K562 (cell line): ENCODE results near the gene FGF21. TPM values are rescaled to one million over a fixed set of nuclear protein-coding genes. Genes with fewer than 3 reads are reported as not detected.

Experiments
- CREM ChIP-seq: IDR thresholded peaks from 2 replicates; pipeline ENCODE4 v1.6.1; 2014; ENCODE audit warnings: antibody characterized with exemption, low read depth
- EWSR1 ChIP-seq: fragments of 450-650 bp; IDR thresholded peaks from 2 replicates; pipeline ENCODE4 v1.6.1; 2018; ENCODE audit warnings: borderline replicate concordance, mild to moderate bottlenecking, low read depth, moderate library complexity; ENCODE audit not compliant: partially characterized antibody
- IRF2 ChIP-seq: sonication (generic); formaldehyde crosslinking; IDR thresholded peaks from 2 replicates; pipeline ENCODE4 v1.8.1; 2022; ENCODE audit warnings: mild to moderate bottlenecking, missing genetic modification reagents
- KDM1A ChIP-seq, 2 experiments: fragments of 450-650 bp; IDR thresholded peaks; 2 replicates each; pipeline ENCODE4 v1.6.1; 2016; ENCODE audit warnings: mild to moderate bottlenecking in 2 of 2
- KLF13 ChIP-seq: fragments of 450-650 bp; IDR thresholded peaks from 2 replicates; pipeline ENCODE4 v1.6.1; 2016; ENCODE audit warnings: missing genetic modification characterization, low read depth, mild to moderate bottlenecking, missing compliant biosample characterization, moderate library complexity, borderline replicate concordance
- MAZ ChIP-seq, 2 experiments: fragments of 450-650 bp in 1 of 2; sonication (generic) in 1 of 2; formaldehyde crosslinking; IDR thresholded peaks in 1 of 2; conservative IDR thresholded peaks in 1 of 2; 2 replicates each; pipeline versions ENCODE4 v1.4.0 to v1.5.0; 2020; ENCODE audit warnings: mild to moderate bottlenecking in 1 of 2, missing genetic modification reagents in 1 of 2
- PHF8 ChIP-seq: fragments of 200-600 bp; sonication (generic); IDR thresholded peaks from 2 replicates; pipeline ENCODE4 v1.6.1; 2012; ENCODE audit warnings: mixed run types, mild to moderate bottlenecking, inconsistent platforms, low read length, moderate library complexity, borderline replicate concordance
- TCFL5 ChIP-seq: fragments of 250-450 bp; sonication (Bioruptor Pico); conservative IDR thresholded peaks from 2 replicates; pipeline ENCODE4 v1.6.1; 2021; ENCODE audit warnings: mild to moderate bottlenecking, moderate library complexity, matching md5 sums
- THRA ChIP-seq: fragments of 450-650 bp; IDR thresholded peaks from 2 replicates; pipeline ENCODE4 v1.6.1; 2017; ENCODE audit warnings: mild to moderate bottlenecking, moderate library complexity
- TRIM24 ChIP-seq, 2 experiments: fragments of 450-650 bp; IDR thresholded peaks; 2 replicates each; pipeline ENCODE4 v1.6.1; 2016
- ZBTB17 ChIP-seq: fragments of 450-650 bp; formaldehyde crosslinking; IDR thresholded peaks from 2 replicates; pipeline ENCODE4 v1.4.0; 2020; ENCODE audit warnings: mild to moderate bottlenecking
- ZBTB7A ChIP-seq: IDR thresholded peaks from 2 replicates; pipeline ENCODE4 v1.6.1; 2011; ENCODE audit warnings: low read depth, mild to moderate bottlenecking, low read length, moderate library complexity, borderline replicate concordance; ENCODE audit not compliant: control insufficient read depth
- ZNF165 ChIP-seq: fragments of 250-450 bp; sonication (Bioruptor Pico); IDR thresholded peaks from 2 replicates; pipeline ENCODE4 v1.4.0; 2020; ENCODE audit warnings: borderline replicate concordance
- ZNF668 ChIP-seq: fragments of 250-450 bp; sonication (Bioruptor Pico); IDR thresholded peaks from 2 replicates; pipeline ENCODE4 v1.8.0; 2022; ENCODE audit warnings: mild to moderate bottlenecking, inconsistent platforms
- ZNF699 ChIP-seq: fragments of 250-450 bp; sonication (Bioruptor Pico); IDR thresholded peaks from 2 replicates; pipeline ENCODE4 v1.8.0; 2021; ENCODE audit warnings: mild to moderate bottlenecking, moderate library complexity; ENCODE audit not compliant: insufficient replicate concordance
- ZNF707 ChIP-seq: fragments of 250-450 bp; sonication (Bioruptor Pico); conservative IDR thresholded peaks from 2 replicates; pipeline ENCODE4 v1.8.0; 2022; ENCODE audit warnings: inconsistent platforms, mild to moderate bottlenecking, moderate library complexity
- polyA plus RNA-seq, 8 experiments: library from polyadenylated mRNA; depleted of rRNA in 4 of 8; stranded (reverse) in 5 of 8; unstranded in 3 of 8; fragments of >200 nt; fragmentation: Nextera tagmentation in 2 of 8; fragmentation: Illumina TruSeq in 1 of 8; extraction: Ambion mirVana in 2 of 8; extraction: Trizol in 1 of 8; gene quantifications; 2 replicates each; pipeline versions ENCODE4 v1.2.1 to v1.2.3, GENCODE V29; 2011 to 2014; ENCODE audit warnings: inconsistent platforms in 1 of 8, missing spikeins in 1 of 8
- total RNA-seq, 7 experiments: library from RNA; depleted of rRNA in 6 of 7; stranded (reverse); fragments of >200 nt in 6 of 7; fragmentation: Illumina TruSeq in 2 of 7; extraction: Trizol in 2 of 7; gene quantifications; 2 replicates each; pipeline versions ENCODE4 v1.2.1 to v1.2.3, GENCODE V29; 2011 to 2021; ENCODE audit warnings: low replicate concordance in 1 of 7
- TF ChIP-seq, protein P1 (sequence below): fragments of 250-450 bp; sonication (Bioruptor Pico); IDR thresholded peaks from 2 replicates; pipeline ENCODE4 v1.4.0; 2020; ENCODE audit warnings: mild to moderate bottlenecking, moderate library complexity
- TF ChIP-seq, protein P2 (sequence below): fragments of 250-450 bp; sonication (Bioruptor Pico); IDR thresholded peaks from 2 replicates; pipeline ENCODE4 v1.4.0; 2020; ENCODE audit warnings: borderline replicate concordance

The FGF21 gene
- total and polyA plus RNA-seq, 9 of the 15 experiments (the other 6 are each of a cell fraction or from before 2014, with no cell fraction given), result 0.04 to 0.77 (median 0.09) TPM; not detected in 6

DNA sequence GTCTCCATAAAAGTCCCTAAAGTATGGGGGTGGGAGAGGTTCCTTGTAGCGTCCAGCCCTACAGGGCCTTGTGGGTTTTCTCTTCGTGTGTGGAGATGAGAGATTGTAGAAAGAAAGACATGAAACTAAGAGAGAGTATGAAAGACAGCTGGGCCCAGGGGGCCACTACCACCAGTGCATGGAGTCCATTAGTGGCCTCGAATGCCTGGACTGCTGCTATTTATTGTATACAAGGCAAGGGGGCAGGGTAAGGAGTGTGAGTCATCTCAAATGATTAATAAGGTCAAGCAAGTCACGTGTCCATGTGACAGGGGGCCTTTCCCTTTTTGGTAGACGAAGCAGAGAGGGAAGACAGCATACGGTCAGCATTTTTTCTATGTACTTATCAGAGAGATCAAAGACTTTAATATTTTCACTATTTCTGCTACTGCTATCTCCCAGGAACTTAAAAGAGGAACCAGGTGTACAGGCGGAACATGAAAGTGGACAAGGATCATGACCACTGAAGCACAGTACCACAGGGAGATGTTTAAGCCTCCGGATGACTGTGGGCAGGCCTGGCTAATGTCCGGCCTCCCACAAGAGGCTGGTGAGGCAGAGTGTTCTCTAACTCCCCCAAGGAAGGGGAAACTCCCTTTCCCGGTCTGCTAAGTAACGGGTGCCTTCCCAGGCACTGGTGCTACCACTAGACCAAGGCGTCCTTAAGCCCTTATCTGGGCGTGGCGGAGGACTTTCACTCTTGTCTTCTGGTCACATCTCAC is 25.5 kb downstream of the FGF21 start (continued):
- TF ChIP-seq MAZ (CRISPR knock-in tag; conservative IDR thresholded peaks at IDR 0.05 in 1 of 2, IDR thresholded peaks at IDR 0.05 in 1 of 2) (peak in 1 of 2 experiments; percentile 53; a peak in 1 of 4 replicates), TRIM24 (IDR thresholded peaks at IDR 0.05) (peak in 1 of 2 experiments; percentile 12; a peak in 1 of 4 replicates), KLF13 (no peak; the same call in 1 of the 2 replicates), EWSR1 (no peak), CREM (peak; percentile 24; the same call in 1 of the 2 replicates), KDM1A (IDR thresholded peaks at IDR 0.05) (peak in 1 of 2 experiments; percentile 29; a peak in 1 of 4 replicates), ZBTB7A (no peak), PHF8 (peak; percentile 37; the same call in 1 of the 2 replicates), ZBTB17 (CRISPR knock-in tag) (0 out of 2 replicates have a peak, but pooled peaks have one; percentile 16), ZNF668 (CRISPR knock-in tag) (no peak), ZNF165 (CRISPR knock-in tag) (no peak), TCFL5 (no peak), ZNF699 (CRISPR knock-in tag) (no peak), ZNF707 (CRISPR knock-in tag) (no peak), IRF2 (no peak), THRA (no peak)
- TF ChIP-seq, protein P1, sequence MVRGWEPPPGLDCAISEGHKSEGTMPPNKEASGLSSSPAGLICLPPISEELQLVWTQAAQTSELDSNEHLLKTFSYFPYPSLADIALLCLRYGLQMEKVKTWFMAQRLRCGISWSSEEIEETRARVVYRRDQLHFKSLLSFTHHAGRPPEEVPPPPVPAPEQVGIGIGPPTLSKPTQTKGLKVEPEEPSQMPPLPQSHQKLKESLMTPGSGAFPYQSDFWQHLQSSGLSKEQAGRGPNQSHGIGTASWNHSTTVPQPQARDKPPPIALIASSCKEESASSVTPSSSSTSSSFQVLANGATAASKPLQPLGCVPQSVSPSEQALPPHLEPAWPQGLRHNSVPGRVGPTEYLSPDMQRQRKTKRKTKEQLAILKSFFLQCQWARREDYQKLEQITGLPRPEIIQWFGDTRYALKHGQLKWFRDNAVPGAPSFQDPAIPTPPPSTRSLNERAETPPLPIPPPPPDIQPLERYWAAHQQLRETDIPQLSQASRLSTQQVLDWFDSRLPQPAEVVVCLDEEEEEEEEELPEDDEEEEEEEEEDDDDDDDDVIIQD, result no peak
- TF ChIP-seq, protein P2, sequence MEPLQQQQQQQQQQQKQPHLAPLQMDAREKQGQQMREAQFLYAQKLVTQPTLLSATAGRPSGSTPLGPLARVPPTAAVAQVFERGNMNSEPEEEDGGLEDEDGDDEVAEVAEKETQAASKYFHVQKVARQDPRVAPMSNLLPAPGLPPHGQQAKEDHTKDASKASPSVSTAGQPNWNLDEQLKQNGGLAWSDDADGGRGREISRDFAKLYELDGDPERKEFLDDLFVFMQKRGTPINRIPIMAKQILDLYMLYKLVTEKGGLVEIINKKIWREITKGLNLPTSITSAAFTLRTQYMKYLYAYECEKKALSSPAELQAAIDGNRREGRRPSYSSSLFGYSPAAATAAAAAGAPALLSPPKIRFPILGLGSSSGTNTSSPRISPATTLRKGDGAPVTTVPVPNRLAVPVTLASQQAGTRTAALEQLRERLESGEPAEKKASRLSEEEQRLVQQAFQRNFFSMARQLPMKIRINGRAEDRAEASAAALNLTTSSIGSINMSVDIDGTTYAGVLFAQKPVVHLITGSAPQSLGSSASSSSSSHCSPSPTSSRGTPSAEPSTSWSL (CRISPR knock-in tag), result no peak
